Tibial nerve (tissue), 4 donors: Measurements from ENCODE around the gene MYLK2. TPM values are rescaled to one million over a fixed set of nuclear protein-coding genes. Genes with fewer than 3 reads are reported as not detected.

Experiments used
- DNase-seq, 2 donors: peaks; one replicate each; pipeline ENCODE4 v3.0.0-alpha.2; 2019; ENCODE audit warnings: low spot score in 2 of 2
- H3K27ac ChIP-seq, 4 donors: fragments of 200-600 bp; sonication (generic) in 3 of 4; one replicate each; pipeline ENCODE4 v1.5.1; 2017 to 2019; ENCODE audit warnings: mild to moderate bottlenecking in 1 of 4
- H3K27me3 ChIP-seq, 2 donors: fragments of 200-600 bp; sonication (generic) in 1 of 2; one replicate each; pipeline versions ENCODE4 v1.5.1 to v1.6.0; 2017 to 2019
- H3K36me3 ChIP-seq, 3 donors: fragments of 200-600 bp; sonication (generic); one replicate each; pipeline ENCODE4 v1.5.1; 2018 to 2019
- H3K4me1 ChIP-seq, 4 donors: fragments of 200-600 bp; sonication (generic) in 3 of 4; one replicate each; pipeline ENCODE4 v1.5.1; 2017 to 2019
- H3K4me3 ChIP-seq, 4 donors: fragments of 200-600 bp; sonication (generic) in 3 of 4; one replicate each; pipeline ENCODE4 v1.5.1; 2017 to 2019; ENCODE audit warnings: mild to moderate bottlenecking in 1 of 4, moderate library complexity in 1 of 4
- H3K9me3 ChIP-seq, 4 donors: fragments of 200-600 bp; sonication (generic) in 3 of 4; one replicate each; pipeline ENCODE4 v1.5.1; 2017 to 2019
- CTCF ChIP-seq, 5 experiments: fragments of 200-600 bp in 3 of 5; fragments of 450-650 bp in 2 of 5; sonication (generic) in 3 of 5; IDR thresholded peaks; one replicate each; pipeline ENCODE4 v1.5.1; 2016 to 2019; ENCODE audit warnings: antibody characterized with exemption in 5 of 5, mild to moderate bottlenecking in 3 of 5, moderate library complexity in 2 of 5
- EP300 ChIP-seq, 2 donors: sonication (generic); formaldehyde crosslinking; IDR thresholded peaks; one replicate each; pipeline ENCODE4 v1.6.1; 2017; ENCODE audit warnings: antibody characterized with exemption in 2 of 2, mild to moderate bottlenecking in 1 of 2
- POLR2A ChIP-seq, 2 donors: fragments of 450-650 bp; IDR thresholded peaks; one replicate each; pipeline ENCODE4 v1.6.1; 2017; ENCODE audit warnings: antibody characterized with exemption in 2 of 2, mild to moderate bottlenecking in 2 of 2, moderate library complexity in 2 of 2
- WGBS, 2 donors: methylation state at CpG; one replicate each; pipeline ENCODE4 v1.1.5; 2018; 5-methylcytosine and 5-hydroxymethylcytosine counted together
- total RNA-seq, 4 donors: library from RNA; depleted of rRNA; stranded (reverse); fragments of >200 nt; gene quantifications; one replicate each; pipeline ENCODE4 v1.1.0, GENCODE V29; 2016

The MYLK2 gene
- total RNA-seq, 4 donors from 2014 or later: 0.66 to 1.3 TPM; not detected in 2

DNA sequence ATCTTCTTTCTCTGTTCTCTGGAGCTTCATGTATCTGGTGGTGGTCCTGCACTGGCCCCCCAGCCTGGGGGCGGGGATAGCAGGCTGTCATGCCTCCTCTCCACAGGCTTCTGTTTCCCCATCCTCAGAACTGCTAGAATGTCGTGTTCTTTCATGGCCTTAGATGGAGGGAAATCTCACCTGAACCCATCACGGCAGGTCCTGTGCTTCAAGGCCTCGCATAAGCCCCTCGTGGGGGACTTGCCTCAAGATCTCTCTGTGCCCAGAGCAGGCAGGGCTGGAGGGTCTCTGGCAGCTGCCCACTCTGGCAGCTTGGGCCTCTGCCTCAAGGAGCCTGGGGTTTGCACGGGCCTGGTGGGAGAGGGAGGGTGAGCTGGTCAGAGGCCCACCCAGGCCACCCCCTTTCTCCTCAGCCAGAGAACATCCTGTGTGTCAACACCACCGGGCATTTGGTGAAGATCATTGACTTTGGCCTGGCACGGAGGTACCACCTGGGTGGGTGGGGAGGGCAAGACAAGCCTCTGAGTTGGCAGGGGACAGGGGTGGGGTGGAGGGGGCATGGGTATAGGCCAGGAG is 11.3 kb downstream of the MYLK2 start:
- H3K4me1 ChIP-seq: peaks cover 0 to 34% (median 11%) of the 10 kb centered on the region in 4 donors
- 77 to 81% methylated on average over 6 of the region's 8 CpGs for WGBS, 2 donors

DNA sequence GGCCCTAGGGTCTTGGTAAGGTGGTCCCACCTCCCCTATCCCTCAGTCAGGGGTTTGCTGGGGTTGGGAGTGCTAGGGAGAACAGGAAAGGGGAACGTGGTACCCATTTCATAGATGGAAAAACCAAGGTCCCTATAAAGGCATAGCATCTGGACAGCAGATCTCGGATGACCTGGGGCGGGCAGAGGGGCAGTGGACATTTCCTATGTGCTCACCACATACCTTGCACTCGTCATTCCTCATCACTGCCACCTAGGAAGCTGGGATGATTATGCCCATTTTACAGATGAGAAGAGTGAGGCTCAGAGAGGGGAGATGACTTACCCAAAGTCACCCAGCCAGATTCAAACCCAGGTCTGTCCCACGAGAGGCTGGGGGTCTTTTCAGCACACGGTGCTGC is 12.1 kb downstream of the MYLK2 start:
- Histone ChIP-seq H3K27ac (no peak overlapping the region), H3K4me3 (no peak overlapping the region), H3K36me3 (no peaks in the 10 kb centered on the region), H3K9me3 (no peaks in the 10 kb centered on the region), H3K4me1 (peaks cover 0 to 41% (median 18%) of the 10 kb centered on the region in 4 donors), H3K27me3 (no peaks in the 10 kb centered on the region)
- TF ChIP-seq POLR2A (IDR thresholded peaks at IDR 0.05): no peak
- TF ChIP-seq CTCF (IDR thresholded peaks at IDR 0.05): no peak
- TF ChIP-seq EP300 (IDR thresholded peaks at IDR 0.05): no peak
- DNase-seq: no peak
- 90 to 92% methylated on average over 5 to 6 of the region's 6 CpGs for WGBS, 2 donors

More for the DNA sequence above, 11.3 kb downstream of the MYLK2 start:
- H3K9me3 ChIP-seq: no peaks in the 10 kb centered on the region
- no peak for TF ChIP-seq EP300 (IDR thresholded peaks at IDR 0.05)
- TF ChIP-seq CTCF (IDR thresholded peaks at IDR 0.05): no peak
- no peak for TF ChIP-seq POLR2A (IDR thresholded peaks at IDR 0.05)
- no peaks in the 10 kb centered on the region for H3K36me3 ChIP-seq
- no peak overlapping the region for H3K4me3 ChIP-seq
- DNase-seq: no peak
- no peaks in the 10 kb centered on the region for H3K27me3 ChIP-seq
- H3K27ac ChIP-seq: no peak overlapping the region

DNA sequence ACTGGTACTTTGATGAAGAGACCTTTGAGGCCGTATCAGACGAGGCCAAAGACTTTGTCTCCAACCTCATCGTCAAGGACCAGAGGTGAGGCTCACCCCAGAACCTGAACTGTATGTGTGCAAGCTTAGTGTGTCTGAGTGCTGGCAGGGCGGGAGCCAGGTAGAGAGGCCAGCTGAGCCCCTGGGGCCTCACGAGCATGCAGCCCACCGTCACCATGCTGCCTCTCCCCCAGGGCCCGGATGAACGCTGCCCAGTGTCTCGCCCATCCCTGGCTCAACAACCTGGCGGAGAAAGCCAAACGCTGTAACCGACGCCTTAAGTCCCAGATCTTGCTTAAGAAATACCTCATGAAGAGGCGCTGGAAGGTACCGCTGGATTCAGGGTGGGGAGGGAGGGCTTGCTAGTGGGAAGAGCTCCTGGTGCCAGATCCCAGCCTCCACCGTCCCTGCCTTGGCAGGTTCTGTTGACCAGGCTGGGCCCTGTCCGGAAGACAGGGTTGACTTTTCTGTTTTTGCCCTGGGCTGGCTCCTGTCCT is 12.7 kb downstream of the MYLK2 start:
- Histone ChIP-seq H3K27ac (no peak overlapping the region), H3K4me1 (peaks cover 0 to 48% (median 25%) of the 10 kb centered on the region in 4 donors), H3K36me3 (no peaks in the 10 kb centered on the region), H3K4me3 (no peak overlapping the region), H3K27me3 (no peaks in the 10 kb centered on the region), H3K9me3 (no peaks in the 10 kb centered on the region)
- DNase-seq: no peak
- TF ChIP-seq EP300 (IDR thresholded peaks at IDR 0.05) (no peak), CTCF (IDR thresholded peaks at IDR 0.05) (no peak), POLR2A (IDR thresholded peaks at IDR 0.05) (no peak)
- WGBS, 2 donors: 83 to 84% methylated on average over 15 to 17 of the region's 17 CpGs

GRCh38 chr20:31833130-31833930 is 14.2 kb downstream of the MYLK2 start:
- Histone ChIP-seq H3K4me1 (peaks cover 0 to 62% (median 37%) of the 10 kb centered on the region in 4 donors), H3K4me3 (no peak overlapping the region), H3K27ac (peak overlapping the region in 3 of 4 donors; percentile 11 to 79 (median 75)), H3K9me3 (no peaks in the 10 kb centered on the region), H3K36me3 (no peaks in the 10 kb centered on the region), H3K27me3 (no peaks in the 10 kb centered on the region)
- TF ChIP-seq CTCF (IDR thresholded peaks at IDR 0.05) (peak; percentile 70 to 85 (median 74)), EP300 (IDR thresholded peaks at IDR 0.05) (no peak), POLR2A (IDR thresholded peaks at IDR 0.05) (no peak)
- DNase-seq: peak; percentile 61 to 83
- WGBS, 2 donors: 42 to 51% methylated on average over 7 to 10 of the region's 14 CpGs
